MG63 (cell line): Measurements from ENCODE around the gene PAOX. TPM values are rescaled to one million over a fixed set of nuclear protein-coding genes. Genes with fewer than 3 reads are reported as not detected.
"Not testable (repeated sequence)": the region's sequence is repeated elsewhere in the genome, so short reads cannot be mapped to it uniquely, and the experiment has no call there.

Source experiments
- DNase-seq: peaks from one replicate; pipeline ENCODE4 v3.0.0-alpha.2; 2020
- H3K27me3 ChIP-seq: fragments of 250-450 bp; sonication (Bioruptor Pico); 2 replicates; pipeline ENCODE4 v1.5.1; 2020; ENCODE audit warnings: mild to moderate bottlenecking, moderate library complexity
- H3K36me3 ChIP-seq: fragments of 250-450 bp; sonication (Bioruptor Pico); 2 replicates; pipeline ENCODE4 v1.5.1; 2020; ENCODE audit warnings: mild to moderate bottlenecking, moderate library complexity
- H3K4me3 ChIP-seq: fragments of 250-450 bp; sonication (Bioruptor Pico); 2 replicates; pipeline ENCODE4 v1.5.1; 2020; ENCODE audit warnings: mild to moderate bottlenecking, moderate library complexity
- H3K9me3 ChIP-seq: fragments of 250-450 bp; sonication (Bioruptor Pico); 2 replicates; pipeline ENCODE4 v1.5.1; 2020; ENCODE audit warnings: mild to moderate bottlenecking, moderate library complexity
- total RNA-seq: library from RNA; depleted of rRNA; stranded (reverse); fragments of >200 nt; shearing (Covaris generic); gene quantifications from 2 replicates; pipeline ENCODE4 v1.2.3, GENCODE V29; 2014; ENCODE audit warnings: low replicate concordance

PAOX gene
- total RNA-seq, 1 experiment from 2014 or later = 0.66 TPM

- peak; percentile 79 for DNase-seq
- Histone ChIP-seq H3K9me3 (no peaks in the 10 kb centered on the region), H3K27me3 (no peaks in the 10 kb centered on the region)
Measured at GRCh38 chr10:133357285-133358161, 21.5 kb upstream of the PAOX start, which contains the start of gene FUOM. Gene FUOM, minus strand, starts transcription at chr10:133358019. Its CDS starts 12 bp downstream, at chr10:133358007.

DNA sequence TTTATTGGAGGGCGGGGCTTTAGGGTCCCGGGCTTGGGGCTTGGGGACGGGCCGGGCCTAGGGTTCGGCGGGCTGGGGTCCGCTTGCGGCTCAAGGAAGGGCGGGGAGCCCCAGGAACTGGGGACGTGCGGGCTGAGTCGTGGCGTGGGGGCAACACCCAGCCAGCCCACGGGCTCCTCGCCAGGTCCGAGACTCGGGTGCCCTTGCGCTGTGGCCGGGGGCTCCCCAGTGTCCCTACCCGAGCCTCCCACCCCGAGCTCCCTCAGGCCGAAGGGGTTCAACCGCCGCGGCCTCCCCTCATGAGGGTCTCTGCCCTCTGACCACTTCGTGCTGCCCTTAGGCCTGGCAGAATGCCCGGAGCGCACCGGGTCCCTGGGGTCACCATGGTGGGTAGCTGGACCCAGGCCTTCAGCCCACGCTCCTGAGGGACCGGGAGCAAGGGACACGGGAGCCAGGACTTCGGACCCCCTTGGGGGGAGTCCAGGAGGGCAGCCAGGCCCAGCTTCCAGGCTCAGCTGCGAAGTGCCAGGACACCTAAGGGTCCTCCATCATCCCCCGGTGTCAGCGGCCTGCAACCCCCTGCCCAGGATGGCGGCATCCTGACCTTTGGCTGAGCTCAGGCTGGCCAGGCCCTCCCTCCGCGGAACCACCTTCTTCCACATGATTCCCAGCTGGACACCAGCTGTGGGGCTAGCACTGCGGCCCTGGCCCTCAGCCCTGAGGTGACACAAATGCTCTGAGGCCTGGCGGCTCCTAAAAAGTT is 20.7 kb upstream of the PAOX start:
- H3K27me3 ChIP-seq = no peaks in the 10 kb centered on the region
- DNase-seq = no peak
- H3K4me3 ChIP-seq = no peak overlapping the region
- H3K36me3 ChIP-seq = peaks cover 5% of the 10 kb centered on the region
- H3K9me3 ChIP-seq = no peaks in the 10 kb centered on the region

More at GRCh38 chr10:133357285-133358161, 21.5 kb upstream of the PAOX start, which contains the start of gene FUOM:
- peaks cover 5% of the 10 kb centered on the region for H3K36me3 ChIP-seq
- peak within 1 kb of the TSS; percentile 53 for H3K4me3 ChIP-seq

DNA sequence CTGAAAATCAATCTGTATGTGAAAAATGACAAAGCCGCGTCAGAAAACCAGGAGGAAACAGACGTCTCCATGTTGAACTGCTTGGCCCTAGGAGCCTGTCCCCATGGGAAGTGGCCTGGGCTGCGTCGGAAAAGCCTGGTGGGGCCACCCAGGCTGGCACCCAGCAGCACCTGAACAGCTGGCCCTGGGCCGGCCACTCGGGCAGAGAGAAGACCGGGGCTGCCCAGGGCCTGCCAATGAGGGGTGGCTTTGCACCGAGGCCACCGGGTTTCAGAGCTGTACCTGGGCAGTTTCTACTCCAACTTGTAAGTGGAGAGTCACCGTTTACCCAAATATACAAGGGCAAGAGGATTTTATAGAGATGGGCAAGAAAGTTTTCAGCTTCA is 20.1 kb upstream of the PAOX start:
- DNase-seq = no peak
- H3K36me3 ChIP-seq = peaks cover 6% of the 10 kb centered on the region
- H3K27me3 ChIP-seq = no peaks in the 10 kb centered on the region
- no peaks in the 10 kb centered on the region for H3K9me3 ChIP-seq
- no peak overlapping the region for H3K4me3 ChIP-seq

- H3K4me3 ChIP-seq = no peak overlapping the region
- H3K36me3 ChIP-seq = peaks cover 10% of the 10 kb centered on the region
- H3K9me3 ChIP-seq = no peaks in the 10 kb centered on the region
- no peaks in the 10 kb centered on the region for H3K27me3 ChIP-seq
- no peak for DNase-seq
Measured at GRCh38 chr10:133359554-133359971, 19.5 kb upstream of the PAOX start.

DNA sequence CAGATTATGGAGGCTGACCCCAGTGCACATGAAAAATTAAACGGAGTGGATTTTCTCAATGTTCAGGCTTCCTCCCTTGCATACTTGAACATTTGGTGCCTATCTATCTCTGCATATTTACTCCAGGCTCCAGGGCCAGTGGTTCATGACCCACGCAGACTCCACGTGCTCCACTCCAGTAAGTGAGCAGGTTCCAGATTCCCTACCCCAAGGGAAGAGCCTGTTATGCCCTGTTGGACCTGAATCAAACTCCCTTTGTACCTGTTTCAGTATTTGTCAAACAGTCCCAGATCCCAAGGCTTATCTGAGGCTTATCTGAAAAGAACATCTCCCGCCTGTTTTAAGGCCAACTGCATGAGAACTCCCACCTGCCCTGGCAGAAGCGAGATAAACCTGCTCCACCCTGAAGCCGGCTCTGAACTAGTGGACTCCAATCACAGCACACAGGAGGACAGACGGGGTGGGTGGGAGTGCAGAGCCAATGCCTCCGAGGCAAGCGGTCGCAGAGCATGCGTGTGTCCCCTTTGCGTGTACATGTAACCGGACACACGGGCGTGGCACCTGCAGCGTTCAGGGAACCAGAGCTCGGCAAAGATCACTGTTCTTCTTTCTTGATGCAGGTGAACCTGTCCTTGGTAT is 19.0 kb upstream of the PAOX start:
- Histone ChIP-seq H3K27me3 (no peaks in the 10 kb centered on the region), H3K9me3 (no peaks in the 10 kb centered on the region), H3K4me3 (no peak overlapping the region), H3K36me3 (peaks cover 11% of the 10 kb centered on the region)
- no peak for DNase-seq

GRCh38 chr10:133361227-133361626 is 17.8 kb upstream of the PAOX start:
- peaks cover 21% of the 10 kb centered on the region for H3K36me3 ChIP-seq
- H3K4me3 ChIP-seq = no peak overlapping the region
- no peak for DNase-seq
- H3K27me3 ChIP-seq = no peaks in the 10 kb centered on the region
- H3K9me3 ChIP-seq = no peaks in the 10 kb centered on the region

DNA sequence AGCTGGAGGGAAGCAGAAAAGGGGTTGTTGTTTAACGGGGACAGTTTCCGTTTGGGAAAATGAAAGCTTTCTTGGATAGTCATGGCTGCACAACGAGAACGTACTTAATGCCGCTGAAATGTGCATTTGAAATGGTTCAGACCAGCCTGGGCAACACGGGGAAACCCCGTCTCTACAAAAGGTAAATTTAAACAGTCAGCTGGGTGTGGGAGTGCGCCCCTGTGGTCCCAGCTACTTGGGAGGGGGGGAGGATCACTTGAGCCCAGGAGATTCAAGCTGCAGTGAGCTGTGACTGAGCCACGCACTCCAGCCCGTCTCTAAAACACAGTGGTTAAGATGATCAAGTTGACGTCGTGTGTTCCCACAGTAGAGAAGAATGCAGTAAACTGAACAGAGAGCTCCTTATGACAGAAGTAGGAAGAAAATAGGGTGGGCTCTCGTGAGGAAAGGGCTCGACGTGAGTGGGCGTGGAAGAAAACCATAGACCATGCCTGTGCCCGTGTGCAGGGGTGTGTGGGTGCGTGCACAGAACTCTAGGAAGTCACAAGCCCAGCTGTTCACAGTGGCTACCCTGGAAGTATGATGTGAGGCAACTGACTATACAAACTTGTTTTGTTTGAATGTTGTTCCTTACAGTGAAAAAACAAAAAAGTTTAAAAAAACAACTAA is 17.2 kb upstream of the PAOX start:
- Histone ChIP-seq H3K36me3 (peaks cover 22% of the 10 kb centered on the region), H3K27me3 (no peaks in the 10 kb centered on the region), H3K9me3 (no peaks in the 10 kb centered on the region), H3K4me3 (no peak overlapping the region)
- no peak for DNase-seq

DNA sequence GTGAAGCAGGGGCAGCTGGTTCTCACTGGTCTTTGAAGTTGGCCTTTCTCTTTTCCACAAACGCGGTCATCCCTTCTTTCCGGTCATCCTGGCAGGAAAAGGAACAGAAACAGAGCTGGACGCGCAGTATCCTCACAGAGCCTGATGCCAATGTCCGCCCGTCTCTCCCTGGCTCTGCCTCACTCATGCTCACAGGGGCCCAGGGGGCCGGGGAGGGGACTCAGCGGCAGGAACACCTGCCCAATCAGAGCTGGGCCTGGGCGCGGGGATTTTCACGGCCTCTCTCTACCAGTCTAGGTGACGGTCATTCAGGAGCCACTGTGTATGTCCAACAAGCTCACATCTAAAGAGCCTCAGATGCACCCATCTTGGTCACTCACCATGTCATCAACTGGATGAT is 16.2 kb upstream of the PAOX start:
- Histone ChIP-seq H3K4me3 (no peak overlapping the region), H3K27me3 (no peaks in the 10 kb centered on the region), H3K36me3 (peaks cover 22% of the 10 kb centered on the region), H3K9me3 (no peaks in the 10 kb centered on the region)
- DNase-seq = no peak

DNA sequence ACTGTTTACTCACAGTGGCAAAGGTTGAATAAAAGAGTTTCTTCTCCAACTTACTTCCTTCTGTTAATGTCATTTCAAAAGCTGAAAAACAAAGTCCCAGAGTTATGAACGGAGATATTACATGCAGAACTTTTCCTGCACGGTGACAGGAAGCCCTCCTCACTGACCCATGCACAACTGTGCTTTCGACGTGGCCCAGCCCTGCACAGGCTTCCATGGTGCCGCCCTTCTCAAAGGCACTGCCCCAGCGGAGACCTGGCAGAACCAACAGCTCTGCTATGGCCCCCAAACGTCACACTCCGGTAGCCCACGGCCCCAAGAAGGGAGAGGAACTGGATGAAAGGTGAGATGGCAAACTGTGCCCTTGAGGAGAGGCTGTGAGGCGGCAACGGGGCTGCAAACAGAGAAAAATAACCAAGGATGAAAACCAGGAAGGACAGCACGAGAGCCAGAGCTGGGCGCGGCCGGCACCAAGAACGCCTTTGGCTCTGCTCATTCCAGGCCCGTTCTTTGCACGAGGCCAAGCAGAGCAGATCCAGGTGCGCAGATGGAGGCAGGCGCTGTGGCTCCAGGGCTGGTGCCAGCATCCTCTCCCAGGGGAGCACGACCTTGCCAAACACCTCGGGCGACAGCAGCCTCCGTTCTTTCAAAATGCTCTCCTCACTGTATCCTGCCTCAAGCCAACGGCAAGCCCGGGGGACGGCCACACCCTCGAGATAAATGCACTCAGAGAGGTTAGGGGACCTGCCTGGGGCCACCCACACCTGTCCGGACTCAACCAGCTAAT is 14.2 kb upstream of the PAOX start:
- DNase-seq = no peak
- Histone ChIP-seq H3K36me3 (peaks cover 35% of the 10 kb centered on the region), H3K9me3 (no peaks in the 10 kb centered on the region), H3K4me3 (no peak overlapping the region), H3K27me3 (no peaks in the 10 kb centered on the region)

DNA sequence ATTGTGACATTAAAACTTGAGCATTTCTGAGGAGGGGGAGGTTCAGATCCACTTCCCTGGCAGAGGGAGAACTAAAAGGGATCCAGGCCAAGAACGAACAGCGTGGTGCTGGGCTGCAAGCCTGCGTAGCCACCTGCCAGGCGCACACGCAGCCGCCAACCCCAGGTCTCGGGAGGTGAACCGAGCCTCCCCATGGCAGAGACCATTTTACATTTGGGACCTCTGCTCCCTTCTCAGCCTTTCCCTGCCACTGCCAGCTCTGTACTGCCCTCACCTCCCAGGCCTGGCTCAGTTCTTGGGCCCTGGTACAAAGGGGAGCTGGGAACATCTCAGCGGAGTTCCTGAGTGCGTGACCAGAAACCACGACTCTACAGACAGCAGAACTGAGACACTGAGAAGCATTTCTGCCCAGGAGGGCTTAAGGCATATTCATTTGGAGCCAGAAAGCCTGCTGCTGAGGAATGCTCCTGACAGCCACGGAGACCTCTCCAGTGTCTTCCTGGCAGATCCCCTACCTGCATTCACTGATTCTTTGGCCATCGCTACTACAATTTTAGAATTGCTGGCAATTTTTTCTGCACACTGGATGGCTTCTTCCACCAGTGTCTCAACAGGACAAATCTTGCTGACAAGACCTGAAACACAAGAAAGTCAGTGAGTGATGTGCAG is 13.5 kb upstream of the PAOX start:
- no peaks in the 10 kb centered on the region for H3K27me3 ChIP-seq
- no peak overlapping the region for H3K4me3 ChIP-seq
- no peaks in the 10 kb centered on the region for H3K9me3 ChIP-seq
- DNase-seq = no peak
- peaks cover 43% of the 10 kb centered on the region for H3K36me3 ChIP-seq

- Histone ChIP-seq H3K9me3 (no peaks in the 10 kb centered on the region), H3K36me3 (peaks cover 43% of the 10 kb centered on the region), H3K27me3 (no peaks in the 10 kb centered on the region), H3K4me3 (no peak overlapping the region)
- DNase-seq = no peak
Measured at GRCh38 chr10:133366130-133366478, 13.0 kb upstream of the PAOX start.

DNA sequence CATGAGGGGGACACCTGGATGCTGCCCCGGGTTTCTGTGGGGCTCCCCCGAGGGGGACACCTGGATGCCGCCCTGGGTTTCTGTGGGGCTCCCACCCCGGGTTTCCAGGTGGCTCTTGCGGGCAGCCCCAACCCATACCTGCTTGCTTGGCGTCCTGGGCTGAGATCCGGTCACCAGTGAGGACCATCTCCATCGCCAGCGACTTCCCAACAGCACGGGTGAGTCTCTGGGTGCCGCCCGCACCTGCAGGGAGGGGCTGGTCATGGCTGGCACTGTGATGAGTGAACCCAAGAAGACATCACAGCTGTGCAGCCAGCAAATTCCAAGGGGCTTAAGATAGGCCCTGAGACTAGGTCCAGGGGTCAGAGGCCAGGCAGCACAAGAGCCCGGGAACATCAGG is 12.3 kb upstream of the PAOX start:
- peaks cover 47% of the 10 kb centered on the region for H3K36me3 ChIP-seq
- H3K4me3 ChIP-seq = no peak overlapping the region
- no peak for DNase-seq
- no peaks in the 10 kb centered on the region for H3K27me3 ChIP-seq
- H3K9me3 ChIP-seq = no peaks in the 10 kb centered on the region

DNA sequence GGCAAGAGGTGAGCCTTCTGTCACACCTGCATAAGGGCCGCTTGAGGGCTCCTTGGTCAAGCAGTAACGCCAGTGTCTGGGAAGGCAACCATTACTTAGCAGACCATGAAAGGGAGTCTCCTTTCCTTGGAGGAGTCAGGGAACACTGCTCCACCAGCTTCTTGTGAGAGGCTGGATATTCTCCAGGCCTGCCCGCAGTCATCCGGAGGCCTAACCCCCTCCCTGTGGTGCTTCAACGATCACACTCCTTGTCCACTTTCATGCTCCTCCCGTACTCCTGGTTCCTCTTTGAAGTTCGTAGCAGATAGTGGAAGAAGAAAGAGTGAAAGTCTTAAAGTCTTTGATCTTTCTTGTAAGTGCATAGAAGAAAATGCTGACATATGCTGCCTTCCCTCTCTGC is 11.6 kb upstream of the PAOX start:
- H3K36me3 ChIP-seq = peaks cover 45% of the 10 kb centered on the region
- H3K4me3 ChIP-seq, H3K27me3 ChIP-seq, H3K9me3 ChIP-seq, DNase-seq: not testable (repeated sequence)

DNA sequence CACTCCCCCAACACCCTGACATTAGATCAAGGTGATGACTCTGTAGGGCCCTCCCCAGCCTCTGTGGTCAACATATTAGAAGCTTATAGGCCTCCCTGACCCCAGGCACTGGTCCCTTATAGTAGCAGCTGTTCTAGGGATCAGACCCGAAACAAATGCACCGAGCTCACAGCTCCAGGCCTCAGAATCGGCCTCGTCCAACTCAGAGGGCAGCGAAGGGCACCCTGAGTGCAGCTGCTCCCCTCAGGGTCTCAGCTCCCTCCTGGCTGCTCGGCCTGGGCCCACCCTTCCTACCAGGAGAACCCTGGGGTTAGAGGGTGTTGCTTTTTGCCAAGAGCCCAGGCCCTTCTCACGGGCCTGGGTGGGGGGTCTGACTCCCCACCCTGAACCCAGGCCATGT is 10.9 kb upstream of the PAOX start:
- DNase-seq = no peak
- Histone ChIP-seq H3K4me3 (no peak overlapping the region), H3K27me3 (no peaks in the 10 kb centered on the region), H3K36me3 (peaks cover 45% of the 10 kb centered on the region), H3K9me3 (no peaks in the 10 kb centered on the region)

DNA sequence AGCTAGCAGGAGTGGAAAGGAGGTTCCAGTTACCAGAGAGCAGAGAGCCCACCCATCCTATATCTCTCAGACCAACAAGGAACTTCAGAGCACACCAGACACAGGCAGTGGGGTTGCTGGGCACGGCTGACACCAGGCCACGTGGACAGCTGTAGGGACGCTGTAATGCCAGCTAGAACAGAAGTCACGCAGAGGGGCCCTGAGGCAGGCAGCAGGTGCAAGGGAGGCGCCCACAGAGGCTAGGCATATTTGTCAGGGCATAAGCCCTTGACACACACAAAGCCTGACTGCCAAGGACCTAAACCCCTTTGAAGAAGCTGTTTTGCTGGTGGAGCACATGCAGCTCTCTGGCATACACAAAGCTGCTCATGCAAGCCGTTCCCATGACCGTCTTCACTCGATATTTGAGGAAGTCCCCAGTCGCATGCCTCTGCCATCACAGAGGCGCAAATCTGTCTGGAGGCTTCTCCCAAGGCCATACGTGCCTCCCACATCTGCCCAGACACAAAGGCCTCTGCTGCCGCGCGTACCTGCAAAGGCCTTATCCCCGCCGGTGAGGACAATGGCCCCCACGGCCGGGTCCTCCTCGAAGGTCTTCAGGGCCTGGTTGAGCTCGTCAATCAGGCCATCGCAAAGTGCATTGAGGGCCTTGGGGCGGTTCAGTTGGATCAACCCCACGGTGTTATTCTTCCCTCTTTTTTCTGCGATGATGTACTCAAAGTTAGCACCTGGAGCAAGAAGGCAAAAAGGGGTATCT is 8.9 kb upstream of the PAOX start:
- peaks cover 39% of the 10 kb centered on the region for H3K36me3 ChIP-seq
- no peak for DNase-seq
- H3K9me3 ChIP-seq = no peaks in the 10 kb centered on the region
- no peak overlapping the region for H3K4me3 ChIP-seq
- H3K27me3 ChIP-seq = no peaks in the 10 kb centered on the region
